Hepatic stellate cell (primary cell): ENCODE results near the gene MOB2.

Experiments
- DNase-seq: peaks from one replicate; pipeline ENCODE4 v3.0.0; 2011; ENCODE audit warnings: low spot score

Gene MOB2

GRCh38 chr11:1485504-1485885, 1.1 kb downstream of the MOB2 start:
- no peak for DNase-seq

- DNase-seq, result no peak
Observed at GRCh38 chr11:1484695-1485503, 1.7 kb downstream of the MOB2 start.

- DNase-seq, result no peak
Observed at GRCh38 chr11:1484061-1484671, 2.4 kb downstream of the MOB2 start.

GRCh38 chr11:1483445-1483961, 3.1 kb downstream of the MOB2 start:
- DNase-seq, result no peak

- DNase-seq, result no peak
Observed at GRCh38 chr11:1482581-1483444, 3.8 kb downstream of the MOB2 start.

GRCh38 chr11:1481861-1482441, 4.6 kb downstream of the MOB2 start:
- DNase-seq, result no peak

GRCh38 chr11:1481483-1481825, 5.1 kb downstream of the MOB2 start:
- DNase-seq, result peak; percentile 60

- DNase-seq, result no peak
Observed at GRCh38 chr11:1480555-1481482, 5.8 kb downstream of the MOB2 start.

- no peak for DNase-seq
Observed at GRCh38 chr11:1480191-1480554, 6.4 kb downstream of the MOB2 start.

GRCh38 chr11:1479678-1480118, 6.9 kb downstream of the MOB2 start:
- DNase-seq, result no peak

GRCh38 chr11:1479006-1479677, 7.4 kb downstream of the MOB2 start:
- DNase-seq, result no peak

- no peak for DNase-seq
Observed at GRCh38 chr11:1478544-1478943, 8.0 kb downstream of the MOB2 start.

- DNase-seq, result no peak
Observed at GRCh38 chr11:1478011-1478410, 8.6 kb downstream of the MOB2 start.

- no peak for DNase-seq
Observed at GRCh38 chr11:1476940-1477736, 9.4 kb downstream of the MOB2 start.

GRCh38 chr11:1475841-1476240, 10.7 kb downstream of the MOB2 start:
- DNase-seq, result no peak

GRCh38 chr11:1473786-1474185, 12.8 kb downstream of the MOB2 start:
- no peak for DNase-seq

- DNase-seq, result no peak
Observed at GRCh38 chr11:1473011-1473628, 13.5 kb downstream of the MOB2 start.

GRCh38 chr11:1472180-1473005, 14.2 kb downstream of the MOB2 start:
- no peak for DNase-seq
